GM21737 (cell line): ENCODE measurements around the gene CLMN.

Experiments
- ATAC-seq: cut with Tn5 transposase; IDR thresholded peaks from one replicate; pipeline ENCODE4 v1.9.1; 2021; ENCODE audit warnings: mild to moderate bottlenecking, moderate library complexity; ENCODE audit not compliant: unreplicated experiment

The CLMN gene

DNA sequence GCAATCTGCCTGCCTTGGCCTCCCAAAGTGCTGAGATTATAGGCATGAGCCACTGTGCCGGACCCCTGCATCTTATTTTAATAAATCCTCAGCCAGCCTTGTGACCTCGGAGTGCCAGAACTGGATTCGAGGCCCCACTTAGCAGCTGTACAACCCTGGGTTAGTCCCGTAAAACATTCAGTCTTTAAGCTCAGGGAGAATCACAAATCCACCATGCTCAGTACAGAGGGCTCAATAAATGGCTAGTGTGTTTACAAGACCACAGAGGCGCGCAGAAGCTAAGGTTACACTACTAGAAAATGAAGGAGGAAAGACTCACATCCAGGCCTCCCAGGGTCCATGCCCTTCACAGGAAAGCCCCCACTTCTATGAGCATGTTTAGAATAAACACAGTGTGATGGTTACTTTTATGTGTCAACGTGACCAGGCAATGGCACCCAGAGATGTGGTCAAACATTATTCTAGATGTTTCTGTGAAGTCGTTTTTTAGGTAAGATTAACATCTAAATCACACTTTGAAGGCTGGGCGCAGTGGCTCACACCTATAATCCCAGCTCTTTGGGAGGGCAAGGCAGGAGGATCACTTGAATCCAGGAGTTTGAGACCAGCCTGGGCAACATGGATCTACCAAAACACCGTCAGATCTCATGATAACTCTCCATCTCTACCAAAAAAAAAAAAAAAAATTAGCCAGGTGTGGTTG, 55.3 kb downstream of the CLMN start:
- ATAC-seq = no peak

GRCh38 chr14:95263527-95264231, 56.0 kb downstream of the CLMN start:
- ATAC-seq = no peak

DNA sequence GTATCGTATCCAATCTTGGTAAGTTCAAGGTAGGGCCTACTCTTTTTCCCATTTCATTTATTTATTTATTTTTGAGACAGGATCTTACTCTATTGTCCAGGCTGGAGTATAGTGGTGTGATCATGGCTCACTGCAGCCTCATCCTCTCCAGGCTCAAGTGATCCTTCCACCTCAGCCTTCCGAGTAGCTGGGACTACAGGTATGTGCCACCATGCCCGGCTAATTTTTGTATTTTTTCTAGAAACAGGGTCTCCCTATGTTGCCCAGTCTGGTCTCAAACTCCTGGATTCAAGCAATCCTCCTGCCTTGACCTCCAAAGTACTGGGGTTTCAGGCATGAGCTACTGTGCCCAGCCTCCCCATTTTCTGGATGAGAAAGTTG, 57.2 kb downstream of the CLMN start:
- ATAC-seq = no peak

DNA sequence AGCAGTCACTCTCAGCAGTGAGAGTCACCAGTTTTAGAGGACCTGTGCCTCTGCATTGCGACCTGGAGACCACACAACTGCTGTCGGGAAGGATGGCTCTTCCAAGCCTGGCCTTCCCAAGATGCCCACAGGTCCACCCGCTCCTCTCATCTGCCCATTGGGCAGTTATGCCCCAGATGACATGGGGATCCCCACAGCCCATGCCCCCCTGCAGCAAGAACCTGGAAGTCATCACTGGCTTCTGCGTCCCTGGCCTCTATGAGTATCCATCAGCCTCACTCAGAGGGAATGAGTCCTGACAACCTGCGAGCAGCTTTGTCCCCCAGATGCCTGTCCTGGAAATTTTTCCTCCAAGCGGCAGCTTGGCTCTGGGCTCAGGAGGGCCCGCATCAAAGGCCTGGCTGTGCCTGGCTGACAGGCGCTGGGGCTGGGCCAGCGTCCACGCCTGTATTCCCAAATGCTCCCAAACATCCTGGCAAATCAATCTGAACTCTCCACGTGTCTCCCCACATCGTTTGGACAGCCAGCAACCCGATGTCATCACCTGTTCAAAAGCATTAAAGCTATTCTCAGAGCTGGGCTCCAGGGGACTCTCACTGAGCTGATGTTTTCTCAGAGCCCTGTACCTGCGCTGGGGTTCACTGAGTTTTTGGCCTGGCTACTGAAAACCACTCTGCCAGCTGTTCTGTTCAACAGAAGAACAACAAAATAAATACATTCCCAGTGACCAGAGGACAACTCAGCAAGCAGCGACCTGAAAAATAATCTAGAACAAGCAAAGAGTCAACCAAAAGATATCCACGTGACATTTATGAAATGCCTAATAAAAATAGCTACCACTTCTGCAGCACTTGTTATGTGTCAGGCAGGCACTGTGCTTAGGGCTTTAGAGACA, 57.8 kb downstream of the CLMN start:
- ATAC-seq = no peak

DNA sequence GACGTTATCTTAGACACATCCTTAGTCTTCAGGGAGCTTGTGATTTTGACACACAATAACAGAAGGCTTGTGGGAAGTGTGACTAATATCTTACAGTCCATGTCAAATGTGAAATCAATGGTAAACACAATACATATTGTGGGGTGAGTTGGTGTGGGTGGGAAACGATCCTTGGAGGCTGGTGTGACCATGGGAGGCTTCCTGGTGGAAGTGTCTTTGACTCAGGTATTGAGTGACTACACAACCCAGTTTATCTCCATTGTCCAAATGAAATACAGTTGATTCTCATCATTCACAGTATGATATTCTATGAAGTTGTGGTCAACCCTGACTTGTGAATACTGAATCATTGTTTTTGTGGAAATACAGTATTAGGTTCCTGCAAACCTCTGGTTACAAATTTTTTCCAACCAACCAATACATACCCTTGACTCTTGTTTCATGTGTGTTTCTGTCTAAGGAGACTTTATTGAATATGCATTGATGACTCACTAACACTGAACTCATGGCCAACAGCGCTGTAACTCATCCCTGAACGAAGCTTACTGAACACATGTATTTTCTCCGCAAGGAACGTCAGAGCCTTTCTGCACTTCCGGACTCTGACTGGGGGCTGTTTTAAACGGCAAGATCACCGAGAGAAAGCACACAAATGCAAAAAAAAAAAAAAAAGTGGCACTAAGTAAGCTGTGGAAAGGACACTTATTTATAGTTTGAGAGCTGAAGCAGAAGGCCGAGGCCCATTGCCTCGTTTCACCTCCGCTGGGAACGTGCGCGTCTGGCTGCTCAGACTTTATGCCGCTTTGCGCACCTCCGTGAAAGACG, 59.0 kb downstream of the CLMN start:
- no peak for ATAC-seq

DNA sequence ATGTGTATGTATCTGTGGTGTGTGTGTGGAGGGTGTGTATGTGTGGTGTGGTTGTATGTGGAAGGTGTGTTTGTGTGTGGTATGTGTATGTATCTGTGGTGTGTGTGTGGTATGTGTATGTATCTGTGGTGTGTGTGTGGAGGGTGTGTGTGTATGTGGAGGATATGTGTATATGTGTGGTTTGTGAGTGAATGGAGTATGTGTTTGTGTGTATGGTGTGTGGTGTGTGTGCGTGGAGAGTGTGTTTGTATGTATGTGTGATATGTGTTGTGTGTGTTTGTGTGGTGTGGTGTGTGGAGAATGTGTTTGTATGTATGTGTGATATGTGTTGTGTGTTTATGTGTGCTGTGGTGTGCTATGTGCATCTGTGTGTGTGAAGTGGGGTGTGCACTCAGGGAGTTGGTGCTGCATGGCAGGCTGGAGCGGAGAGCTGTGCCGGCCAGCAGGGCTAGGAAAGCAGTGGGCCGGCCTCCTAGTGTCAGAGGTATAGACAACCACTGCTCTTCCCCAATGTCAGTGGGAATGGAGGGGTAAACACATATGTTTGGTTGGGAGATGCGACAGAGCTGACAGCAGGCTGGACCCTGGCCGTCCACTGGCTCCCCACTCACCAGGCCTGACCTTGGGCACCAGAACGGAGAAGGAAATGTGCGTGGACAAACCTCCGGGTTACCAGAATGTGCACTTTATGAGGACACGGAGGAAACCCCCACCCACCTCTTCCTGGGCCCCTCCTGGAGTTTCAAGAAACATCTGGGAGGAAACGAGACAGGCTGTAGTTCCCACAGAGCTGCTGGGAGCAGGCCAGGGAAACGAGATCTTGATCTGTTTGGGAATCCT, 60.7 kb downstream of the CLMN start:
- no peak for ATAC-seq

- no peak for ATAC-seq
These were observed 61.6 kb downstream of the CLMN start for GRCh38 chr14:95258156-95258555.

GRCh38 chr14:95257521-95257920, 62.2 kb downstream of the CLMN start:
- ATAC-seq = no peak

GRCh38 chr14:95256776-95257060, 63.0 kb downstream of the CLMN start:
- no peak for ATAC-seq

DNA sequence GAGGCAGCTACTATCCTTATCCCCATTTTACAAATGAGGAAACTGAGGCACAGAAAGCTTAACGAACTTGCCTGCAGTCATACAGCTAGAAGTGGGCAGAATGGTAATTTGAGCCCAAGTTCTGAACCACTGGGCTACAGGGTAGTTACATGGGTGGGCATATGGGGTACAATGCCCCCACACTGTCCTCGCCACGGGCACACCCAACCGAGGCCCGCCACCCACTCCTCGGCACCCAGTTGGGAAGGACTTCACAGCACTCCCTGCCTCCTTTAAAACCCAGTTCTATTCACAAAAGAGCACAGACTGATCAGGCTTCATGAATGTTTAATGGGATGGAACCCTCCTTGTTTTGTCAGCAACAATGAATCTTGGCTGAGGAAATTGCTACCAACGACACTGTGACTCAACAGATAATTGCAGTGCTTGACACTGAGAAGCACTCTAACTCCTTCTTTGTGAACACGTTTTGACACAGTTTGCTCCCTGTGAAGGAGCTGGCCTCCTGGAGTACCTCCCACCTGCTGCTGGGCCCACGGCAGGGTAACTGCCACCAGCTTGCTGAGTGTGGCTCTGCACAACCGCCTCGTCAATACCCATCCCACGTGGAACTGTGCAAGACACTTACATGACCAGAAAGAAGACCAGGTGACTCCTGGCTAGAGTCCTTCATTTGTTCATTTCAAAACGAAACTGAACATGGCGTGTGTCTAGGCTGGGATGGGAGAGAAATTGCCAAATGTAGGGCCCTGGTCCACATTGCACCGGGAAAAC, 63.5 kb downstream of the CLMN start:
- no peak for ATAC-seq

GRCh38 chr14:95255487-95255886, 64.2 kb downstream of the CLMN start:
- no peak for ATAC-seq

DNA sequence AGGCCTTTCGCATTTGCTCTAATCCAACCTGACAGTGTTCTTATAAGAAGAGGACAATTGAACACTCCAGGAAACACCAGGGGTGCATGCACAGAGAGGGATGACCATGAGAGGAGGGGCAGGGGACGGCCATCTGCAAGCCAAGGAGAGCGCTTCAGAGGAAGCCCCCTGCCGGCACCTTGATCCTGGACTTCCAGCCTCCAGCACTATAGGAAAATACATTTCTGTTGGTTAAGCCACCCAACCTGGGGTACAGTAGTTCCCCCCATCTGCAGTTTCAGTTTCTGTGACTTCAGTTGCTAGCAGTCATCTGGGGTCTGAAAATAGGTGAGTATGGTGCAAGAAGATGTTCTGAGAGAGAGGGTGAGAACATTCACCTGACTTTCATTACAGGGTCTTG, 64.7 kb downstream of the CLMN start:
- ATAC-seq = no peak

DNA sequence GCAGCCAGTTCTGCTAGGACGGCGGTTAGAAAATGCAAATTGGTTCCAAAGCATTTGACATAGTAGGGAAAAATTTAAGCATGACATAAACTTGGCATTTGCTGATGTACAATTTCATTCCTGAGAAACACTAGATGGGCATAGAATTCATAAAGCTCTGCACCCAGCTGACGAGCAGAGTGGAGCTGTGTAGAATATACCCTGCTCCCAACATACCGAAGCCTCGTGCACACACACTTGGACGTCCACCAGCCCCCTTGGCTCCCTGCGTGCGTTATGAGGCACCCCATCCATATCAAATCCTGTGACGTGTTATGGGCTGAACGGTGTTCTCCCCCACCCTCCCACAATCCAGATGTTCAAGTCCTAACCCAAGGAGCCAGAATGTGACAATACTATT, 65.4 kb downstream of the CLMN start:
- ATAC-seq = no peak

DNA sequence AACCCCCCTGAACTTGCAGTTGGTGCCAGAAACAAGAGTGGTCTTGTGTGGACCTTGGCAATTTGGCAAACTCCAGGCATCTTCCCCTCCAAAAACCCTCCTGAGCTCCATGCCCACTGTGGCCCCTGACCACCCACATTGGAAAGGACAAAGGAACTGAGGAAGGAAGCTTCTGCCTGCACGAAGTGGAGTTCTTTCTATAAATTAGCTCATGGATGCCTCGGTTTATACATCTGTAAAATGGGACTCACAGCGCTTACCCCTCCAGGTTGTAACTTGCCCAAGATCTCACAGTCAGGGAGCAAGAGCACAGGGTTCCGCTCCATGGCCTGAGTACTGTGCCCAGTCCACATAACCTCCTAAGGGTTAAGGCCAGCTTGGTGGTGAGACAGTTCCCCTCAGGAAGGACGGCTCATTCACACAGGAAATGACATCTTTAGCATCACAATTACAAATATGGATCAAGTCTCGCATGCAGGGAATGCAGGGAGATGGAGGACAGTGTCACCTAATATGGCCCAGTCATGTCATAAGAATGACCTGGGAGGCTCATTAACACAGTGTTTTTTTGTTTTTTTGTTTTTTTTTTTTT, 66.6 kb downstream of the CLMN start:
- ATAC-seq = no peak

- ATAC-seq = no peak
These were observed 67.5 kb downstream of the CLMN start for GRCh38 chr14:95252219-95252618.

DNA sequence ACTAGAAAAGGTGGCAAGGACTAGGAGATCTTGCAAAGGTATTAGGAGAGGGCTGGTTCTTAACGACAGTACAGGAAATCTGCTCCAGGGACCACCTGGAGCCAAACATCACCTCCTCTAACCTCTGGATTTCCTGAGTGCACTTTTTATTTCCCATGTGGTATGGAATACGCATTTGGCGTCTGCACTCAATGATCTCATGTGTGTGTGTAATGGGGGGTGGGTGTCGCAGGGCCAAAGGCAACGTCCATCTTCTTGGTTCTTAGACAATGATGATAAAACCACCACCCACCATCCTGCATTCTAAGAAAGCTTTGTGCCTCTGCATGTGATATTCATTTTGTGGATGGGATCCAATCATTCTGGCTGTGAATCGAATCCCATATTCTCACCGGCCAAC, 68.8 kb downstream of the CLMN start:
- ATAC-seq = no peak

GRCh38 chr14:95250140-95250769, 69.5 kb downstream of the CLMN start:
- ATAC-seq = no peak

GRCh38 chr14:95248432-95248831, 71.3 kb downstream of the CLMN start:
- ATAC-seq = no peak

- ATAC-seq = no peak
These were observed 72.8 kb downstream of the CLMN start for GRCh38 chr14:95246870-95247269.
